GM18861 (cell line): Measurements from ENCODE around the gene TTC9B.

ENCODE experiments used
- ATAC-seq: cut with Tn5 transposase; IDR thresholded peaks from one replicate; pipeline ENCODE4 v1.9.1; 2021; ENCODE audit not compliant: unreplicated experiment

The TTC9B gene

DNA sequence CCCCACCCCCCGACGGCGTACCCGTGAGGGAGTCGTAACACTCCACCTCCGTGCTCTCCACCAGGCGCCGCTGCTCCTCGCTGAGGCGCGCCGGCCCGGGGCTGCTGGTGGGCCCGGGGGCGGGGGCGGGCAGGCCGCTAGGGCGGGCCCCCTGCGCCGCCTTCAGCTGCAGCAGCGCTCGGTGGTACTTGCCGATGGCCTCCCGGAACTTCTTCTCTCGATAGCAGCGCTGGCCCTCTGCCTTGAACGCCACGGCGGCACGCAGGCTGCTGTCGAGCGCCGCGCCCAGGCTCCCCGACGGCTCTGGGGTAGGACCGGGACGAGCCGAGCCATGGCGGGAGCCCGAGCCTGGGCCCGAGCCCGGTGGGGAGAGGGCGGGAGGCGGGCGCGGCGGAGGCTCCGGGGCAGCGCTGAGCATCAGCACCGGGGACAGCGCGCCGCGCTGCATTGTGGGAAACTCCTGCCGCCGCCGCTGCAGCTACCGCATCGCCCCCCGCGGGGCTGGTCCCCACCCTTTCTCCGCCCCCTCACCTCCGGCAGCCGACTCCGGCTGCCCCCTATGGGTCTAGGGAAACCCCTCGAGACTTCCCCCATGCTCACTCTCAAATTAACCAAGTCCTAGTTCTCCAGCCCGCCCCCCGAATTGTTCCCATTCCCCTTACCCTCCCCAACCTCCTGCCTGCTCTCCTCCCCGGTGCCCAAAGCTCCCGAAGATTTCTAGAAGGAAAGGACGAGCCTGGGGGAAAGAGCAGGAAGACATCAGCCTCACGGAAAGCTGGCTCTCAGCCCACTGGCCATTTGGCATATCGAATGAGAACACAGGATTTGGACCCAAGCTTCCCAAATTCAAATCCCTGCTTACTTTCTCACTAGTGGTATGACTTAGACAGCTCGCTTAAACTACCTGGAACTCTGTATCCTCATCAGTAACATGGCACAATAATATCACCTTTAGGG is at the start of gene TTC9B:
TSS of gene TTC9B (minus strand) at position 451 of the 957 bp plus-strand sequence. CDS start at position 448, 3 bp downstream.
- ATAC-seq = no peak

DNA sequence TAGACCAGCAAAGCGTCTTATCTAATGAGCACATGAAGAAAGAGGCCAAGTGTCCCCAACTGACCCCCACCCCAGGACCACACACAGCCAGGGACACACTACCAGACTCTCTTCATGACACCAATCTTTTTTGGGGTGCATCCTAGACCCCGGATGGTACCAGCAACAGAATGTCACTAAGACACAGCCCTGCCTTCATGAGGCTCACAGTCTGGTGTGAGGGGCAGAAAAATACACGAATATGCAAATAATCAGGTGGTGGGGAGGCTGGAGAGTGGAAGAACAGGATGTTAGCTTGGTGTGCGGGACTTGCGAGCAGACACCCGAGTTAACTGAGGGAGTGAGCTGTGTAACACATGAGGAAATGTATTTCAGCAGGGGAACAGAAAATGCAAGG is 49.4 kb upstream of the TTC9B start:
- no peak for ATAC-seq

- ATAC-seq = no peak
Measured at GRCh38 chr19:40266912-40267600, 48.9 kb upstream of the TTC9B start.

- no peak for ATAC-seq
Measured at GRCh38 chr19:40266119-40266518, 47.9 kb upstream of the TTC9B start.

GRCh38 chr19:40265763-40266099 is 47.5 kb upstream of the TTC9B start:
- no peak for ATAC-seq

DNA sequence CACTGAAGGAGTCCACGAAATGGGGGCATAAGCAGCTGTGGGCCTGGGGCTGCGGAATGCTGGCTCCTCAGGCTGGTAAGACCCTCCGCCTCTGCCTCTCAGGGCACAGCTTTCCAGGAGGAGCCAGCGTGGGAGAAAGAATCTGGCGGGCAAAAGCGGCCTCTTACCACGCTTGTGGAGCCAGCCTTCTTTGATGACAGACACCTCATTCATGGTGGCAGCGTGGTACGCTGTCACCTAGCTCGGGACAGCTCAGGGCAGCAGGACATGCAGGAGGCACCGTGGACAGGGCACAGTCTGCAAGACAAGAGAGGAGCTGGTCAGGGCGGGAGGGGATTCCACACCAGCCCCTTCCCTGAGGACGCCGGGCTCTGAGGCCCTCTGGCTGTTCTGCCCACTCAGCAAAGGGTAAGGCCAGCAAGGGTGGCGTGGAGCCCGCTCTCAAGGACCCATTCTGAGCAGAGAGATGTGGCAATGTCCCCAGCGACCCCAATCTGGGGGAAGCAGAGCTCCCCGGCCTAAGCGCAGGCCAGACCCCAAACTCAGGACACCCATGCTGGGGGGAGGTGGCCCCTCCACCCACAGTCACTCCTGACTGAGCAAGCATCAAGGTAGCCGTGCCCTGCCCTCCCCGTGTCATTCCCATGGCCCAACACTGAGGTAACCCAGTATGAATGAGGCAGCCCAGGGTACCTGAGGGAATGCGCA is 47.0 kb upstream of the TTC9B start:
- ATAC-seq = no peak

- ATAC-seq = no peak
Measured at GRCh38 chr19:40264314-40265054, 46.3 kb upstream of the TTC9B start.

DNA sequence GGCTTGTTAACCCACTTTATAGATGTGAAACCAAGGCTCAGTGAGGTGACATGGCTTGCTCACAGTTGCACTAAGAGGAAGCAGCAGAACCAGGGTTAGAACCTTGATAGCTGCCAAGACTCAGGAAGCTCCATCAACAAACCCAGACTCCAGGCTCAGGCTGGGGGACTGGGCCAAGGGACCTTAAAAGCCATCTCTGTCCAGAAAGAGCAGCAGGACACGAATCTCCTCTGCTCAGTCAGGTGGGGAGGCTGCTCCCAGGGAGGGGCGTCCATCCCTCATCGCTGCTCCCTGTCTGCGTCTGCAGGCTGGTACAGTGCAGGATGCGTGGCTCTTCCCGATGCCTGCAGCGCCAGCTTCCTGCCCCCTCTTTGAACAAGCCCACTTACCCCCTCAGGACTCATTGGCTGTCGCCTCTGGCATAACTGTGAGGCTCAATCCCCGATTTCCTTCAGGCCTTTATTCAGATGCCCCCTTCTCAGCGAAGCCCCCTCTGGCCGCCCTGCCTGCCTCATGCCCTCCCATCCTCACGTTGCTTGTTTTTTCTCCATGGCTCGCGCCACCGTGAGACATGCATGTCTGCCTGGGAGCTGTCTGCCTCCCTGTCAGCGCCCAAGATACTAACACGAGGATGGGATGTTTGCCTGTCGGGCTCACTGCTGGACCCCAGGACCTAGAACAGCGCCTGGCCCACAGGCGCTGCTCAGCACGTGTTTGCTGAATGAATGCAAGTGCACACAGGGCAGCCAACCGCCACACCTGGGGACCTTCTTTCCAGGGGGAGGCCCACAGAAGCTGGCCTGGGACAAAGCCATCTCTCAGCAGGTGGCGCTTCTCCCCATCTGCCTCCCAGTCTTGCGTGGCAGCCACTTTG is 45.5 kb upstream of the TTC9B start:
- ATAC-seq = no peak

GRCh38 chr19:40262422-40262821 is 44.2 kb upstream of the TTC9B start:
- no peak for ATAC-seq

DNA sequence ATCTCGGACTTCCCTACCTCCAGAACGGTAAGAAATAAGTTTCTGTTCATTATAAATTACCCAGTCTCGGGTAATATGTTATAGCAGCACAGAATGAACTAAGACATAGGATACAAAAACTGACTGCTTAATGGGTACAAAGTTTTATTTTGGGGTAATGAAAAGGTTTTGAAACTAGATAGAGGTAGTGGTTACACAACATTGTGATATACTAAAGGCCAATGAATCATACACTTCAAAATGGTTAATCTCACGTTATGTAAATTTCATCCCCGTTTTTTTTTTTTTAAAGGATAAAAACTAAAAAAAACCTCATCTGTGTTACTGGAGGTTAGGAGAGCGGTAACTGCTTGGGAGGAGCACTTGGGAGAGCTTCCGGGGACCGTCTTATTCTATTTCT is 43.4 kb upstream of the TTC9B start:
- no peak for ATAC-seq

DNA sequence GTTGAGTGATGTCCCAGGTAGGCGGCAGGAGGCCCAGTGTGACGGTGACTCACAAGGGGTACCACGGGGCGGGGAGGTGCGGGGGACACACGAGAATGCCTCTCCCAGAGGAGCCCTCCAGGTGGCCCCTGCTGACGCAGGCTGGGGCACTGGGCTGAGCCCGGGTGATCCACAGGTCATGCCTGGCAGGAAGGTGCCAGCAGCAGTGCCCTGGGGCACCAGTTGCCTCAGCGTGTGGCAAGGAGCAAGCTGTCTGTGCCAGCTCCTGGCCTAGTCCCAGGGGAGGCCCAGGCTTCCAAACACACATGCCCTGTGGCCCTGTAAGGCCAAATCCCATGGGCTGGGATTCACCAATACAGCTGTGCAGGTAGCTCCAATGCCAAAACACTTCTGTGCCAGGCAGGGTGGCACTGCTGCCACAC is 38.9 kb upstream of the TTC9B start:
- no peak for ATAC-seq

DNA sequence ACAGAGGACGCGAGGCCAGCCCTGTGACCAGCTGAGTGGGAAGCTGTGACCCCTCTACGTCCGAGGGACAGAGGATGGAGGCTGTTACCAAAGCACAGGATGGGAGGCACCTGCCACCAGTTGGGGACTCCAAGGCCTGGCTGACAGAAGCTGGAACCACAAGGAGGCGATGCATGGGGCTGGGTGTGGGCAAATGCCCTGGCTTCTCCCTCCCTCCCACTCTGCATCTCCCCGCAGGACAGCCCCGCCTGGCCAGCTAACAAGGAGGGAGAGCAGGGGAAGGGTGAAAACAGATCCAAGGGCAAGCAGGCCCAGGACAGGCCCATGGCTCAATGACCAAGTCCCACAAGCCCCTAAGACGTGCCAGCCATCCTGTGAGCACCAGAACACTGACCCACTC is 38.3 kb upstream of the TTC9B start:
- no peak for ATAC-seq

GRCh38 chr19:40255619-40256166 is 37.5 kb upstream of the TTC9B start:
- ATAC-seq = no peak

DNA sequence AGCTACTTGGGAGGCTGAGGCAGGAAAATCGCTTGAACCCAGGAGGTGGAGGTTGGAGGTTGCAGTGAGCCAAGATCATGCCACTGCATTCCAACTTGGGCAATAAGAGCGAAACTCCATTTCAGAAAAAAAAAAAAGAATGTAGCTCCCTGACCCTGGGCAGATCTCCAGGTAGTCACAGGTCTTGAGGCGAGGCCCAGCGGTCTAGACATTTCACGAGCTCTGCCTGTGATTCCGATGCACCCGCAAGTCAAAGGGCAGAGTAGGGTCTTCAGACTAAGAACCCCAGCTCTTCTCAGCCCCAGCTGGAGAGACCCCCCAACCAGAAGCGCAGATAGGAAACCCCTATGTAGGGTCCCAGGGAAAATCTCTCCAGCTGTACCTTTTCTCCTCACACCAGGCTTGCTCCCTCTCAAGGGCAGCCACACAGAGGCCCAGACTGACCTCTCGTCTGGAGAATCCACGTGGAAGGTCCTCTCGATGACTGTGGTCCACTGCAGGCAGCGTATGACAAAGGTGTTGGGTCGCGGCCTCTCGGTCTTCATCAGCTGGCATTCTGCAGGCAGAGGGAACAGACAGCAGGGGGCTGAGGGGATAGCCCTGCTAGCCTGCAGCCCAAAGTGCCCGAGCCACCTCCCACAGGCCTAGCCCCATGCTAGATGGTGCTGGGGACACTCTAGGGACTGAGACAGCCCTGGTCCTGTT is 36.7 kb upstream of the TTC9B start:
- ATAC-seq = no peak

DNA sequence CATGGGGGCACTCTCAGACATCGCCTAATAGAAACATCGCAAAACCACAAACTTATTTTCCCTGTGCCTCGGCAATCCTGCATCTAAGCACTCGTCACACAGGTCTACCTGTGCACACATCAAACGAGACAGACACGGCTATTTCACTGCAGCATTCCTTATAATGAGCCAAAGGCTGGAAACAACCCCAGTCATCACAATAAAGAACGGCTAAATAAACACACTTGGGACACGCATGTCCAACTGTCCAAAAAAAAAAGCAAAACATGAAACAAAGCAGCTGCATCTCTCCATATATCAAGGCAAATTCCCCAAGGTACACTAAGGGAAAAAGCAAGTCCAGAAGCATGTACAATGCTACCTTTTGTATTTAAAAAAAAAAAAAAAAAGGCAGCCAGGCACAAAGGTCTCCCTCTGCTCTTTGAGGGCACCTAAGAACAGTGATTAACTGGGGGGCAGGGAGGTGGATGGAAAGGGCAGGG is 35.5 kb upstream of the TTC9B start:
- no peak for ATAC-seq

DNA sequence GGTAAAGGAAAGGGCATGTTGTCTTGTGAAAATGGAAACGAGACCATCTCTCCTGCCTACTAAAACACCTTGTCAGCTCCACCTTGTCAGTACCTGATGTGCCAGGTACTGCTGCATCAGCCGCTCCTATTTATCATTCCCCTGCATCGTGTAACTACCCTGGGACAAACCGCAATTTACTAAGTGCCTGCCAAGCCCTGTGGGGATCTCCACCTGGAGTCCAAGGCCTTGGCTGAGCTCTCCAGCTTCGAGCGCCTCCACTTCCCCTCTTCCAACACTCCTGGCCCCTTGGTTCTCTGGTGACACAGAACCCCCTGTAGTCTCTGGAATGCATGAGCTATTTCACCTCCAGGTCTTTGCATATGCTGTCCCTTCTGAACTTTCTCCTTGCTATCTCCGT is 34.2 kb upstream of the TTC9B start:
- ATAC-seq = no peak

- no peak for ATAC-seq
Measured at GRCh38 chr19:40251991-40252390, 33.8 kb upstream of the TTC9B start.

- no peak for ATAC-seq
Measured at GRCh38 chr19:40251244-40251643, 33.1 kb upstream of the TTC9B start.

DNA sequence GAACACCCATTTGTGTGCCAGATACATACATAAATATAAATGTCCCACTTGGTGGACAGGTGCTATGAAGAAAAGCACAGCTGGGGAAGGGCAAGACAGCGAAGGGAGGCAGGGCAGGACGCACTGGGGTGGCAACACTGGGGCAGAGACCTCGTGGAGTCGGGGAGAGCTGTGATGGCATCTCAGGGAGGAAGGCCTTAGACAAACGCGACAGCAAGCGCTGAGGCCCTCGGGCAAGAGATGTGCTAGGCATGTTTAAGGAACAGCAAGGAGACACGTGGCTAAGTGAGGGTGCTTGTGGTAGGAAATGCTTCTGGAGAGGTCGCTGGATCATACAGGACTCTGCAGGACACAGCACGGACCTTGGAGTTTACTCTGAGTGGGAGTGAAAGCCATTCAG is 31.6 kb upstream of the TTC9B start:
- no peak for ATAC-seq
